Endothelial cell of umbilical vein (primary cell): Measurements from ENCODE around the gene C17orf114.
A peak's percentile ranks its signal among the peaks of the same experiment; 100 is the strongest.

Experiments
- BruUV-seq: library from RNA; stranded (reverse); fragments of 400-500 nt; replicated peaks from 2 replicates; lab custom pipeline; 2021; lab: Mats Ljungman, UMichigan
- CTCF ChIA-PET: fragments of 300-600, 350-600 bp; sonication (Branson Sonifier 250); formaldehyde crosslinking; loops from one replicate; lab custom pipeline; 2021; ENCODE audit warnings: antibody characterized with exemption, inconsistent platforms; lab: Charles Lee
- POLR2A ChIA-PET: fragments of 300-600, 350-600 bp; sonication (Branson Sonifier 250); formaldehyde crosslinking; loops from one replicate; lab custom pipeline; 2021; ENCODE audit warnings: antibody characterized with exemption, inconsistent platforms; lab: Charles Lee
- DNase-seq: peaks from one replicate; pipeline ENCODE4 v3.0.0-alpha.2; 2011; ENCODE audit warnings: low read depth, low spot score
- FAIRE-seq: peaks from 2 replicates; lab custom pipeline; 2011; peaks lifted over from hg19 to GRCh38; lab: Jason Lieb, UNC
- H2AFZ ChIP-seq: 2 replicates; pipeline ENCODE4 v1.6.0; 2012; ENCODE audit warnings: low read depth, low read length, control low read depth, inconsistent platforms
- H3K27ac ChIP-seq: 2 replicates; pipeline ENCODE4 v1.5.1; 2011; ENCODE audit warnings: low read depth, mild to moderate bottlenecking, control low read depth, low read length, moderate library complexity; ENCODE audit not compliant: insufficient read depth
- H3K27me3 ChIP-seq, 2 experiments: 2 replicates each; pipeline versions ENCODE4 v1.6.0 to v1.6.1; 2011; ENCODE audit warnings: low read length in 2 of 2, mixed read lengths in 1 of 2; ENCODE audit not compliant: control insufficient read depth in 2 of 2, insufficient read depth in 2 of 2
- H3K36me3 ChIP-seq, 2 experiments: 2 replicates in 1 of 2; 3 replicates in 1 of 2; pipeline ENCODE4 v1.5.1; 2011; ENCODE audit warnings: low read length in 2 of 2, mild to moderate bottlenecking in 1 of 2, moderate library complexity in 1 of 2; ENCODE audit not compliant: control insufficient read depth in 2 of 2, insufficient read depth in 2 of 2; ENCODE audit errors: extremely low read depth in 1 of 2
- H3K4me1 ChIP-seq: 3 replicates; pipeline ENCODE4 v1.5.1; 2011; ENCODE audit warnings: mild to moderate bottlenecking, low read length; ENCODE audit not compliant: control insufficient read depth, insufficient read depth; ENCODE audit errors: extremely low read depth
- H3K4me2 ChIP-seq: 2 replicates; pipeline ENCODE4 v1.6.1; 2011; ENCODE audit warnings: low read length, control low read depth, mixed read lengths; ENCODE audit not compliant: insufficient read depth
- H3K4me3 ChIP-seq, 3 experiments: fragments of 200-600 bp in 1 of 3; sonication (generic), shearing (Covaris generic) in 1 of 3; replicated peaks in 1 of 3; 2 replicates each; pipeline ENCODE4 v1.5.1; 2011 to 2016; ENCODE audit warnings: control low read depth in 3 of 3, low read length in 3 of 3, mild to moderate bottlenecking in 2 of 3, inconsistent platforms in 1 of 3, low read depth in 1 of 3, moderate library complexity in 1 of 3; ENCODE audit not compliant: insufficient read depth in 1 of 3
- H3K79me2 ChIP-seq: 2 replicates; pipeline ENCODE4 v1.6.0; 2012; ENCODE audit warnings: low read length, inconsistent platforms; ENCODE audit not compliant: control insufficient read depth, insufficient read depth
- H3K9ac ChIP-seq: replicated peaks from 2 replicates; pipeline ENCODE3; 2011; ENCODE audit warnings: low read length, control low read depth; ENCODE audit not compliant: insufficient read depth; ENCODE audit errors: extremely low read depth
- H3K9me1 ChIP-seq: replicated peaks from 3 replicates; pipeline ENCODE4 v1.6.0; 2011; ENCODE audit warnings: mild to moderate bottlenecking, low read length; ENCODE audit not compliant: control insufficient read depth, insufficient read depth; ENCODE audit errors: extremely low read depth
- H3K9me3 ChIP-seq: replicated peaks from 2 replicates; pipeline ENCODE4 v1.5.1; 2012; ENCODE audit warnings: low read length, inconsistent platforms; ENCODE audit not compliant: control insufficient read depth, insufficient read depth
- H4K20me1 ChIP-seq: replicated peaks from 2 replicates; pipeline ENCODE3; 2011; ENCODE audit warnings: mild to moderate bottlenecking, low read length; ENCODE audit not compliant: control insufficient read depth, insufficient read depth; ENCODE audit errors: extremely low read depth
- EZH2 ChIP-seq: IDR thresholded peaks from 2 replicates; pipeline ENCODE4 v1.6.1; 2012; ENCODE audit warnings: borderline replicate concordance, low read depth, mild to moderate bottlenecking, moderate library complexity, low read length, inconsistent platforms; ENCODE audit not compliant: severe bottlenecking
- FOS ChIP-seq: IDR thresholded peaks from 2 replicates; pipeline ENCODE4 v1.6.1; 2011; ENCODE audit warnings: mild to moderate bottlenecking, low read length, moderate library complexity, borderline replicate concordance; ENCODE audit not compliant: insufficient read depth
- GATA2 ChIP-seq: IDR thresholded peaks from 2 replicates; pipeline ENCODE4 v1.7.0; 2011; ENCODE audit warnings: low read depth, mild to moderate bottlenecking, moderate library complexity, mixed read lengths, low read length; ENCODE audit not compliant: insufficient read length, insufficient read depth
- JUN ChIP-seq: IDR thresholded peaks from 2 replicates; pipeline ENCODE4 v1.6.1; 2011; ENCODE audit warnings: borderline replicate concordance, low read depth; ENCODE audit not compliant: insufficient read length, insufficient read depth
- MYC ChIP-seq: IDR thresholded peaks from one replicate; pipeline ENCODE4 v1.6.1; 2011; ENCODE audit warnings: mild to moderate bottlenecking, low read depth, low read length
- POLR2A ChIP-seq: IDR thresholded peaks from 2 replicates; pipeline ENCODE4 v1.6.1; 2012; ENCODE audit warnings: low read depth, mild to moderate bottlenecking, control low read depth, low read length
- POLR2AphosphoS5 ChIP-seq: IDR thresholded peaks from 2 replicates; pipeline ENCODE4 v1.6.1; 2012; ENCODE audit warnings: low read depth, mild to moderate bottlenecking, control low read depth, low read length, moderate library complexity; ENCODE audit not compliant: insufficient read depth
- dilution Hi-C: fragments of 300-500 bp; cut with MboI; formaldehyde crosslinking; loops from one replicate; pipeline ENCODE4 v1.15.0; 2019; ENCODE audit warnings: low sequenced_read_pairs; ENCODE audit not compliant: extremely low pct_ligation_motif_present
- intact Hi-C: fragments of 100-400 bp; cut with micrococcal nuclease; formaldehyde crosslinking; loops from one replicate; pipeline ENCODE4 v1.10.0; 2022
- TF ChIP-seq, protein P1 (sequence below), 2 donors: IDR thresholded peaks; 1 replicate in 1 of 2; 2 replicates in 1 of 2; pipeline ENCODE4 v1.5.1; 2011; ENCODE audit warnings: low read length in 2 of 2, mild to moderate bottlenecking in 2 of 2, moderate library complexity in 2 of 2, control low read depth in 1 of 2, inconsistent platforms in 1 of 2, low read depth in 1 of 2; ENCODE audit not compliant: insufficient read depth in 1 of 2; ENCODE audit errors: extremely low read depth in 1 of 2
- TF ChIP-seq, protein P2 (sequence below): IDR thresholded peaks from 2 replicates; pipeline ENCODE4 v1.6.1; 2011; ENCODE audit not compliant: insufficient read depth, insufficient read length

C17orf114 gene

DNA sequence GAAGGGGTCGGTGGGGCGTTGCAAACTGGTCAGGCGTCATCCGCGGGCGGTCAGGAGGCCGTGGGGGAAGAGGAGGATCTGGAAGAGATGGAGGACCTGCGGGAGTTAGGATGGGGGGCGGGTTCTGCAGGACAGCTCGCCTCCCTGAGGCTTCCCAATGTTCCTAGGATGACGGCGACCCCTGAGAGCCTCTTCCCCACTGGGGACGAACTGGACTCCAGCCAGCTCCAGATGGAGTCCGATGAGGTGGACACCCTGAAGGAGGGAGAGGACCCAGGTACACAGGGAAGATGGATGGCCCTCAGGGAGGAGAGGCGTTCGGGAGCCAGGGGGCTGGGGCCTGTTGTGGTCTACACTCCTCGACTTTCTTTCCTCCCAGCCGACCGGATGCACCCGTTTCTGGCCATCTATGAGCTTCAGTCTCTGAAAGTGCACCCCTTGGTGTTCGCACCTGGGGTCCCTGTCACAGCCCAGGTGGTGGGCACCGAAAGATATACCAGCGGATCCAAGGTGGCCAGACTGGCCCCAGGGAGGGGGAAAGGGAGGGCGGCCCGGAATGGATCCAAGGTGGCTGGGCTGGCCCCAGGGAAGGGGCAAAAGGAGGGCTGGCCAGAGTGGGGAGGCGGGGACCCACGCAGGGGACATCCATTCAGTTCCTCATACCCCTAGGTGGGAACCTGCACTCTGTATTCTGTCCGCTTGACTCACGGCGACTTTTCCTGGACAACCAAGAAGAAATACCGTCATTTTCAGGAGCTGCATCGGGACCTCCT is 5.7 kb upstream of the C17orf114 start:
- H3K9me3 ChIP-seq, result no peaks in the 10 kb centered on the region

More for the DNA sequence above, 5.7 kb upstream of the C17orf114 start:
- peaks cover 2 to 9% of the 10 kb centered on the region in 2 experiments for H3K36me3 ChIP-seq
- peak overlapping the region; percentile 10 for H2AFZ ChIP-seq
- peak overlapping the region; percentile 50 for H3K4me2 ChIP-seq
- H3K27ac ChIP-seq, result no peak overlapping the region
- intact Hi-C loops (loop anchor here (1.0 kb wide), 1 partner anchor 11 kb away; the partner anchor contains the start of gene PSMB6), dilution Hi-C loops (no loop called here)
- POLR2A ChIA-PET, result interaction anchor here (0.5 to 1.0 kb wide), 2 partner anchors 12 to 68 kb away, joined by 3 to 5 read pairs; partner anchors contain the start of gene PSMB6
- H3K4me3 ChIP-seq, result peak overlapping the region; percentile 5 to 96 (median 91)
- H3K4me1 ChIP-seq, result peaks cover 11% of the 10 kb centered on the region
- no TSS peak for BruUV-seq
- H4K20me1 ChIP-seq, result no peaks in the 10 kb centered on the region
- no peaks in the 10 kb centered on the region for H3K79me2 ChIP-seq
- H3K9me1 ChIP-seq, result no peaks in the 10 kb centered on the region
- no peak overlapping the region for H3K9ac ChIP-seq
- CTCF ChIA-PET, result interaction anchor here (1.0 to 3.2 kb wide), 7 partner anchors 18 to 98 kb away, joined by 3 to 14 read pairs (median 5); partner anchors contain the start of genes ARRB2 and VMO1
- TF ChIP-seq MYC, result no peak
- TF ChIP-seq EZH2, result no peak
- no peak for TF ChIP-seq FOS
- TF ChIP-seq, protein P1, sequence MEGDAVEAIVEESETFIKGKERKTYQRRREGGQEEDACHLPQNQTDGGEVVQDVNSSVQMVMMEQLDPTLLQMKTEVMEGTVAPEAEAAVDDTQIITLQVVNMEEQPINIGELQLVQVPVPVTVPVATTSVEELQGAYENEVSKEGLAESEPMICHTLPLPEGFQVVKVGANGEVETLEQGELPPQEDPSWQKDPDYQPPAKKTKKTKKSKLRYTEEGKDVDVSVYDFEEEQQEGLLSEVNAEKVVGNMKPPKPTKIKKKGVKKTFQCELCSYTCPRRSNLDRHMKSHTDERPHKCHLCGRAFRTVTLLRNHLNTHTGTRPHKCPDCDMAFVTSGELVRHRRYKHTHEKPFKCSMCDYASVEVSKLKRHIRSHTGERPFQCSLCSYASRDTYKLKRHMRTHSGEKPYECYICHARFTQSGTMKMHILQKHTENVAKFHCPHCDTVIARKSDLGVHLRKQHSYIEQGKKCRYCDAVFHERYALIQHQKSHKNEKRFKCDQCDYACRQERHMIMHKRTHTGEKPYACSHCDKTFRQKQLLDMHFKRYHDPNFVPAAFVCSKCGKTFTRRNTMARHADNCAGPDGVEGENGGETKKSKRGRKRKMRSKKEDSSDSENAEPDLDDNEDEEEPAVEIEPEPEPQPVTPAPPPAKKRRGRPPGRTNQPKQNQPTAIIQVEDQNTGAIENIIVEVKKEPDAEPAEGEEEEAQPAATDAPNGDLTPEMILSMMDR (IDR thresholded peaks at IDR 0.05; ENCODE audit: extremely low read depth in 1 of 2, insufficient read depth in 1 of 2, low read depth in 1 of 2, low read length in 2 of 2), result no peak
- TF ChIP-seq GATA2, result no peak
- TF ChIP-seq POLR2A, result no peak
- TF ChIP-seq JUN, result no peak
- no peak for TF ChIP-seq POLR2AphosphoS5
- TF ChIP-seq, protein P2, sequence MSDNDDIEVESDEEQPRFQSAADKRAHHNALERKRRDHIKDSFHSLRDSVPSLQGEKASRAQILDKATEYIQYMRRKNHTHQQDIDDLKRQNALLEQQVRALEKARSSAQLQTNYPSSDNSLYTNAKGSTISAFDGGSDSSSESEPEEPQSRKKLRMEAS, result no peak
- FAIRE-seq, result no peak
- no peak for DNase-seq
- no peaks in the 10 kb centered on the region for H3K27me3 ChIP-seq
